GM21528 (cell line): ENCODE results near the gene FOXA2.

ENCODE experiments used
- ATAC-seq: cut with Tn5 transposase; IDR thresholded peaks from one replicate; pipeline ENCODE4 v1.9.1; 2021; ENCODE audit warnings: mild to moderate bottlenecking, moderate library complexity; ENCODE audit not compliant: unreplicated experiment, low FRiP score

The FOXA2 gene

DNA sequence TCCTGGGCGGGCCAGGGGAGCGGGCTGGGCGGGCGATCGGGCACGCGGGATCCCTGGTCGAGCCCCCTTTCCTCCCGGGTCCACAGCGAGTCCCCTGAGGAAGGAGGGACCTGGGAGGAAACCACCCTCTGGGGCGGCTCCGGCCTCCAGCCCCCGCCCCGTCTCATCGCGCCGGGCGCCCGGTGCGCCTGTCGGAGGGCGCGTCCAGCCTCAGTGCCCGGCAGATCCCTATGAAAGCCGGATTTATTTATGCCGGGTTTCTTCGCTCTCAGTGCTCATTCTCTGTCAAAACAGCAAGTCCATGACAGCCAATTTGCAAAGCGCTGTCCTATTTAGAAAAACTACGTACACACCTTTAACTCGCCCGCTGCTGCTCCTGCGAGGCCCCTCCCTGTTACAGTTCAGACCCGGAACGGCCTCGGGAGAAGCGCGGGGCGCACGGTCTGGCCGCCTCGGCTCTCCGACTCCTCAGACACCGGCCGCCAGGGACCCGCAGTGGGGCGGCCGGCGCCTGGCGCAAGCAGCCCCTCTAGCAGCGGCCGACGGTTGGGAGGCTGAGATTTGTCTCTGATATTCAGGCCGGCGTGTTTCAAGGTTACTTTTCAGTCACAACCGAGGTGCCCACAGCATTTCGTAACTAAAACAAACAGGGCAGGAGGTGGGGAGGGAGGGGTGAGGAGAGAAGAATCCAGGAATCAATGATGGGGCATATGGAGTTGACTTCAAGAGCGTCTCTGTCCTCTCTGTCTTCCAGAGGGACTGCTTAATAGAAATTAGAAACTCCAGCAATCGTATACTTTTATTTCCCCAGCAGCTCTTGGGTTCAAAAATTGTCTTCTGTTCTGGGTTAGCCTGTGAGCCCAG, 782 bp upstream of the FOXA2 start:
- no peak for ATAC-seq

DNA sequence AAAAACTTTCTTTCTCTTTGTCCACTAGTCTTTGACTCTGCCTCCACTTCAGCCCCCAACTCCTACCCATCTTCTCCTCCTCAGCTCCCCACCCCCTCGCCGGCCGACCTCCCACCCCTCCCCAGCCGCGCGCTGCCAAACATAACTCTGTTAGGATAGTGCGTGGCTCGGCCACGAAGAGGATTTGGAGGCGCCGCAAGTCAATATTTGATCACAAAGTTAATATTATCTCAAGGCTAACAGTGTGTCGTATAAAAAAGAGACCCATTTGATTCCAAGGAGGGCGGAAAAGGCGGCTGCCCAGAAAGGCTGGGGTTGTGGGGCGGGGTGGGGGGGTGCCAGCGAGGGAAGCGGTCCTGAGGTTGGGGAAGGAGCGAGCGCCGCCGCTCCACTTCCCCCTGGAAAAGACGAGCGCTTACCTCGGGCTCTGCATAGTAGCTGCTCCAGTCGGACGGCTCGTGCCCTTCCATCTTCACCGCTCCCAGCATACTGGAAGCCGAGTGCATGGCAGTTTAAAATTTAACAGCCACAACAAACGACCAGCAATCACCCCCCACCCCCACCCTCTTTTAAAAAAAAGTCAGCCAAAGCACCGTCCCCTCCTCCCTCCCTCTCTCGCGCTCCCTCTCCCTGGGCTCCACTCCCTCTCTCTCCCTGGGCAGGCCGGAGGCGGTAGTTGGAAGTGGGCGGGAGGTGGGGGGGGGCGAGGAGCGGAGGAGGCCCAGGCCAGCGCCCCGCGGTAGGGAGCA, 425 bp downstream of the FOXA2 start:
- no peak for ATAC-seq

DNA sequence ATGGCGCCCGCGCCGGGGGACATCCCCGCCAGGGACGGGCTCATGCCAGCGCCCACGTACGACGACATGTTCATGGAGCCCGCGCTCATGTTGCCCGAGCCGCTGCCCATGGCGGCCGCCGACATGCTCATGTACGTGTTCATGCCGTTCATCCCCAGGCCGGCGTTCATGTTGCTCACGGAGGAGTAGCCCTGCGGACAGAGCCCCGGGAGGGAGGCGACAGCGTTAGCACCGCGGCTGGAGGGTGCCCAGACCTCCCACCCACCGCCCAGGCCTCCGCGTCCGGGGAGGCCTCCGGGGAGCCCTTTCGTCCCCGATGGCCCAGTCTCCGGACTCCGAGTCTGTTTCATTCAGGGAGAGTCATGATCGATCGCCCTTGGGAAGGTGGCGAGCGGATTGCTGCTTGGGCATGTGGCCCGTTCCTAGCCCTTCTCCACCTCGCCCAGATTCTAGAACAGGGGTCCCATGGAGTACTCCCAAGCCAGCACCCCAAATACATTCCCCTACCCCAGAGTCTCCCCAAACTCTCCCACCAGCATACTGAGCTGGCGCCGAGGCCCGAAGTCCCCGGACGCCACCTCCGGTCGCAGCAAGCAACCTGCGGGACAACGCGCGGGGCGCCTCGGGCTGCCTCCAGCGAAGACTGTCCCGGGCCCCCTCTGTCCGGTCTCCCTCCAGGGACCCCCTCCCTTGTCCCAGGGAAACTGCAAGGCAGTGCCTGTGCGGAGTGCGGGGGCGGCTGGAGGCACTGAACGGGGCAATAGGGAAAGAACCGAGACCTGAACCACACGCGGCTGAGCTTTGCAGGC, 1.2 kb downstream of the FOXA2 start:
- ATAC-seq, result no peak

DNA sequence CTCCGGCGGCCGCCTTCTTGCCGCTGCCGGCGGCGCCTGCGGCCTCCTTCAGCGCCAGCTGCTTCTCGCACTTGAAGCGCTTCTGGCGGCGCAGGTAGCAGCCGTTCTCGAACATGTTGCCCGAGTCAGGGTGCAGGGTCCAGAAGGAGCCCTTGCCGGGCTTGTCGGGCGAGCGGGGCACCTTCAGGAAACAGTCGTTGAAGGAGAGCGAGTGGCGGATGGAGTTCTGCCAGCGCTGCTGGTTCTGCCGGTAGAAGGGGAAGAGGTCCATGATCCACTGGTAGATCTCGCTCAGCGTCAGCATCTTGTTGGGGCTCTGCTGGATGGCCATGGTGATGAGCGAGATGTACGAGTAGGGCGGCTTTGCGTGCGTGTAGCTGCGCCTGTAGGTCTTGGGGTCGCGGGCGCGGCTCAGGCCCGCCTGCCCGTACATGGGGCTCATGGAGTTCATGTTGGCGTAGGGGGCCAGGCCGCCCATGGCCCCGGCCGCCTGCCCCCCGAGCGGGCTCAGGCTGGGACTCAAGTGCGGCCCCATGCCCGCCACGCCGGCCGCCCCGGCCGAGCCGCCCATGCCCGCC, 1.9 kb downstream of the FOXA2 start:
- ATAC-seq, result no peak

DNA sequence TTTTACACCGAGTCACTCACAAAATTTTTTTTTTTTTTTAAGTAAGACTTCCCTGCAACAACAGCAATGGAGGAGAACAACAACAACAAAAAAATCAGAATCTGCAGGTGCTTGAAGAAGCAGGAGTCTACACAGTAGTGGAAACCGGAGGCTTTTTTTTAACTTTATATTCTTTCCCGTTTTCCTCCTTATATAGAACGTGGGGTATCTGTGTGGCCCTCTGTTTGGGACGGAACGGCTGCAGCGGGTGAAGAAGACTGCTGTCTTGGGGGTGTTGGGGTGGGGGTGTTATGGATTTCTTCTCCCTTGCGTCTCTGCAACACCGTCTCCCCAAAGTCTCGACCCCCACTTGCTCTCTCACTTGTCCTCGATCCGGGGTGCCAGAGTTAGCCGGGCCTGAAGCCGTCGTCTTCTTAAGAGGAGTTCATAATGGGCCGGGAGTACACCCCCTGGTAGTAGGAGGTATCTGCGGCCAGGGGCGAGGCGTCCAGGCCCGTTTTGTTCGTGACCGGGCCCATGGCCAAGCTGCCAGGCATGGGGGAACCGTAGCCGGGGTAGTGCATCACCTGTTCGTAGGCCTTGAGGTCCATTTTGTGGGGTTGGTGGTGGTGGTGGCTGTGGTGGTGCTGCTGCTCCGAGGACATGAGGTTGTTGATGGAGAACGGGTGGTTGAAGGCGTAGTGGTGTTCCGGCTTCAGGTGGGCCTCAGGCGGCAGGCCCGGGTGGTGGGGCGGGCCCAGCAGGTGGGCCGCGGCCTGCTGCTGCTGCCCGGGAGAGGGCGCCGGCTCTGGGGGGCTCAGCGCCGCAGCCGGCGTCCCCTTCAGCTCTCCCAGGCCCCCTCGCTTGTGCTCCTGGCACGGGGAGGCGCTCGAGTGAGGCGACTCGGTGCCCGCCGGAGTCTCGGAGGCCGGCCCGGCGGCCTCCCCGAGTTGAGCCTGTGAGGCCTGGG, 2.7 kb downstream of the FOXA2 start:
- no peak for ATAC-seq

DNA sequence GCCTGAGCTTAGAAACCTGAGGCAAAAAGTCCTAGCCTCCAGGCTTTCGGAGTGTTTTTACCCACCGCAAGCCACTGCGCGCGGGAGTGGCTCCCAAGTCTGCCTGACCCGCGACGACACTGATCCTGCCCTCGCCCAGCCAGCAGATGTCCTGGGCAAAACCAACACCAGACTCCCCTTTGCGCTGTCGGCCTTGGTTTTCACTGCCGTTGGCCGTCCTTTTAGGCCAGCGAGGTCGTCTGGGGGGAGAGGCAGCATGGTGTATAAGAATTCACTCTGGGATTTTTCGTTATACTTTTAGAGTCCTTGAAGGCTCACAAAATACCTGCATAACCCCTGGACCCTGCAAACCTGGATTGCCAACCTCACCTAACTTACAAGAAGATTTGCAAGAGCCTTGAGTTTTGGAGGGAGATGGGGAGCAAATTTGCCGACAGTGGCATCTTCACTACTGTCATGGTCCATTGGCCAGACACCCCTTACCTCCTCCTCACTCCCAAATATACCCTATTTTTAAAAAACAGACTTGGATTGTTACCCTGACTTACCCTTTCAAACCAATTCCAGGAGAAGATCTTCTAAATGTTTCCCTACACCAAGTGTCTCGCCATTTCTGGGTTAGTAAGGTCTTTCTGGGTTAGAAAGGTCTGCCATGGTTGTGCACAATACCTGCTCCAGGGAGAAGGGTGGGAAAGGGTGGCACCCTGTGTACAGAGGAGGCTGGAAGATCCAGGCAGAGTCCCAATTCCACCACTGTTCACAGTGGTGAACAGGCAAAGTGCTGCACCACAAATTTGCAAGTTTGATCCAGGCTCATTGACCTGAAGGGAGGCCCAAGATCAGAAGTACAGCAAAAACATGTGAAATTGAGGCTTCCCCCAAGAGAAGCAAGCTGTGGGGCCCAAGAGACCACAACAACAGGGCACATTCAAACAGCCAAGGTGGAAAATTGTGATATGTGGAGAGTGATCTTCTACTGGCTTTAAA, 4.4 kb downstream of the FOXA2 start:
- no peak for ATAC-seq

DNA sequence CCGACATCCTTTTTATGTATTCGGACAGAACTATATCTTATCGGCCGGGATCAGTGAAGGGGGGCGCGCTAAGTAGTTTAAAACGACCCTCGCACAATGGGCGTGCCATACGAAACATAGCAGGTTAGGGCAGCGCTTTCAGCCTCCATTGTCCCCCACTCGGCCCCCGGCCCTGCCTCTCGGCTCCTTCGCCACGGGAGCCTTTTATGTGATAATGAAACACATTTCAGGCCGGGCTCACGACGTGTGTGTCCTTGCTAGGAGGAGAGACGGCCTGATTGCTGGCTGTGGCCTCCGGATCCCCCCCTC, 5.3 kb downstream of the FOXA2 start:
- no peak for ATAC-seq

DNA sequence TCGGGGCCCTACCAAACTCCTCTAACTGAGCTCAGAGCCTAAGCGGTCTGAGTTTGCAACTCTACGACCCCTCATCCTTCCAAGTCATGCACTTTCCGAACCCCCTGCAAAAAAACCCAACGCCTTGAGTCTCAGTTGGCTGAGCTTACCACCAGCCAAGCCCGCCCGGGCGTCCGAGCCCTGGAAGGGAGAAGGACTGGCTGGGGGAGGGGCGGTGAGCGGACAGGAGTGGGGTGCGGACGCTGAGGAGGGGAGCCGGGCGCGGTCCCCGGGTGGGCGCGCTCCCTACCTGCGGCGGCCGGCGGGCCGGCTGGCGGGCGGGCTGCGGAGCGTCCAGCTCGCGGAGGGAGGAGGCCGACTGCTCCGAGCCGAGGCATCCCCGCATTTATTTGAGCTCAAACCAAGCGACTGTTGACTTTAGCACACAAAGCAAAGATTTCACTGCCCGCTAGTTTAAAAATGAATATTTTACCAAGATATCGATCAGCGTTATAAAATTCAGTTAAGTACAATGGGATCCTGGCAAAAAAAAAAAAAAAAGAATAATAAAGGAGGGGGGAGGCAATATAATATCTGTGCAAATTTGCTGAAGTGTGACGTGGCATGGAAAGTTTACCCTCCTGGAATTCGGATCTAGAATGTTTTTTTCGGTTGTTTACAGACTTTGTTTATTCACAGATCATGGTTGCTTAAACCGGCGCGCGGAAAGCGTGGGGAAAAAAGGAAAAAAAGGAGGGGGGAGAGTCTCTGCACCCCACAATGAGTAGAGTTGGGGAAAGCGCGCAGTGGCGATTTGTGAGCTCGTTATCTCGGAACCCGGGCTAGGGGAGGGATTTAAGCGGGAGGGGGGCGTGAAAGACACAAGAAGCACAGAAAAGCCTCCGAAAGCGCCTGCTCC, 5.9 kb downstream of the FOXA2 start:
- ATAC-seq, result no peak

DNA sequence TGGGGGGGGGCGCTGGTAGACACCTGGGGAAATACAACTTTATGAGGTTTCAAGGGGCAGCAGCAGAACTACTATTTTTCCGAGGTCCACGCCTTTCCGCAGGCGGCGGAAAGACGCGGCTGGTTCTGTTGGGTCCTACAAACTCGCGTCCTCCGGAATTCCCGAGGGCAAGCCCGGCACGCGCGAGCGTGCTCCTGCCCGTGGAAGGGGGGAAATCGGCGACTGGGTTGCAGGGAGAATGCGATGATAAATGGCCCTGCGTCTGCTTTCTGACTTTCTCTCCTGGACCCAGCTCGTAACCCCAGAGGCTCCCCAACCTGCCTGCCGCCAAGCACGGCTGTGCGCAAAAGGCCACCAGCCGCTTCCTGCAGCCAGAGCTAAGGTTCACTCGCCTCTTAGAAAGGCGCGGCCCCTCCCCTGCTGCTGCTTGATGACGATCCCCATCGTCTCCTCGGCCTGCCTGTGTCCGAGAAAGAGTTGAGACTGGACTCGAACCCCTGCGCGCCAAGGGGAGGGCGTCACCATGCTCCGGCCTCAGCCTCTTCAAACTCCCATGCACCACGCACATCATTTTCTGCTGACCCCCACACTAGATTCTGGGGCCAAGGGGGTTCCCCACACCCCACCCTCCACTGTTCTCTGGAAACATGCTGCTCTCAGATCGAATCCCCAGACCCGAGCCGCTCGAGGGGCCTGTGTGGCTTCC, 6.7 kb downstream of the FOXA2 start:
- ATAC-seq, result no peak

DNA sequence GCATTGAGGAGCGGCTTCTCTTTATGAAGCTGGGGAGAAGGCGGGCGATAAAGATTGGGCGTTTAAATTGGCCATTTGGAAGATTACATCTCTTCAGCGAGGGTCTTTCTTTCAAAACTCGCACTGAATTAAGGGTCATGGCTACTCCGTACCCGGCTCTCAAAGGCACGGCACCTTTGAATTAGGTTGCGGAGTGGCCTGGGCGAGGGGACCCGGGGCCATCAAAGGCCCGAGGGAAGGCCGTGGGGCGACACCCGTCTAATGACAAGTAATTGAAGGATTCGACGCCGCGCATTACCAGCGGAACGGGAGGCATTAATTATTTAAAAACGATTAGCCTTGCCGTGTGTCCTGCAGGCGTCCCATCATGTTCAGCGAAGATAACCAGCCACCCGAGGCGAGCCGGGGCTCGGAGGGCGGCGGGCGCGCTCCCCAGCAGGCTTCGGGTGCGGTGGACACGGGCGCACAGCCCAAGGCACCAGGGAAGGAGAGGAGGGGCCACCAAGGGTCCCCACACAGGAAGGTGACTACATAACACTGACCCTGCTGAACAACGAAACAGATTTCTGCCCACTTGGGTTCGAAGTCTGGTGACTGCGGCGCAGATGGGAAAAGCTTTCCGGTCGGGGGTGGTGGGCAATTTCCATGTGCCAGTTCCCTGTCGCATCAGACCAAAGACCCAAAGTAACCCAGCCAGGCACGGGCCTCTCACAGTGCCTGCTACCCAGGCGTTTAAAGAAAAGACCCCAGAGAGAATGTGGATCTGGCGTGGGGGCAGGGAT, 7.4 kb downstream of the FOXA2 start:
- no peak for ATAC-seq

DNA sequence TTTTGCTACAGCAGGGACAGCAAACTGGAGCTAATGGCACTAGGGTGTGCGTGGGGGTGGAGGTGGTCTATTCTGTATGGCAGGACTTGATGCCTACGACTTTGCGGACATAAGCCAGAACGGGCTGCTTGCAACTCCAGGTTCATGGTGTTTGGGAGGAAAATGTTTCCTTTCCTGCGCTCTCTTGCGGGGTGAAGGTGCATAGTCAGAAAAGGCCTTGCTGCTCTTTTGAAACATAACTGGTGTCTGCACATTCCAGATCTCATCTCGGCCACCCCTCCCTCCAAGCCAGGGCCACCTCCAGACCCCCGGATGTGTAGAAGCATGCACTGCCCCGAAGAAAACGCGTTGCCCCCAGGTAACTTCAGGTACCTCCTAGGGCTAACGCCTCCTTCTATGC, 8.1 kb downstream of the FOXA2 start:
- no peak for ATAC-seq

DNA sequence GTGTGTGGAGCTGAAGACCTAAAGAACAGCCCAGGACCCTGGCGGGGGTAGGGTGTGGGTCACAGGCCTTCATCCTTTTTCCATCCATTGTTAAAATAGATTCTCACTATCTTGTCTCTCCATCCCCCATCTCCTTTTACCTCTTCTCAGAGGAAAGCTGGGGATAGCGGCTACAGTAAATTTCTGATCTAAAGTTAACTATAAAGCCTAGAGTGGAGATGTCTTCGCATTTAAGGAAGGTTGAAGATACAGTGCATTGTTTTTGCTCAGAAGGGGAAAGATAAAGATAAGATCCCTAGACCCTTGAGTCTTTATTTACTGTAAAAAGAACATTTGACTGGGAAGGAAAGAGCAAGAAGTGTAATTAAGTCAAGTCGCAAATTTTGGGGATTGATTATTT, 8.6 kb downstream of the FOXA2 start:
- ATAC-seq, result no peak

DNA sequence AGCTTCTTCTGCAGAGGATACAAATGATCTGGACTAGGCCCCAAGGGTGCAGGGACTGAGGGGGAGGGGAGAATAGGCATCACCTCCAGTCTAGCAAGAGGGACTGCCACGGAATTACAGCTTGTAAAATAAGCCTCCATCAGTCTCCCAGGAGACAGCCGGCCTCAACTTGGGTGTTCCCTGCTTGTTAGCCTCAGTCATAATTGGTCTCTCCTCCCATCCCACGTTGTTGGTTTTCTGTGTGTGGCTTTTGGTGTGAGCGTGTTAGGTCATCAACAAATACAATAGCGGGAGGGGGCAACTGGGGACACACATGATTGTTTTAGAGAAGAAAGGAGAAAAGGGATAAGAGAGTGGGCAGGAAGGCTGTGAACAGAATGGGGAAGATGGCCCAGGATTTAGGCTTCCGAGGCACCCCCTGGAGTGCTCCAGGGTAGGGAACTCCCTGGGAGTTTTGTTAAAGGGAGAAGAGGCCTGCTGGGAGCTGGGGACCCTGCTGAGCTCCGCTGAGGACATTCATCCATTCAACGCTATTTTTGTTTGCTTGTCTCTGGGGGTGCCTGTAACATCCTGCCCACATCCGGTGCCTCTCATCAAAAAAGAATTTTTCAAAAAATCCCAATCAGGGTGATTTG, 9.2 kb downstream of the FOXA2 start:
- no peak for ATAC-seq

DNA sequence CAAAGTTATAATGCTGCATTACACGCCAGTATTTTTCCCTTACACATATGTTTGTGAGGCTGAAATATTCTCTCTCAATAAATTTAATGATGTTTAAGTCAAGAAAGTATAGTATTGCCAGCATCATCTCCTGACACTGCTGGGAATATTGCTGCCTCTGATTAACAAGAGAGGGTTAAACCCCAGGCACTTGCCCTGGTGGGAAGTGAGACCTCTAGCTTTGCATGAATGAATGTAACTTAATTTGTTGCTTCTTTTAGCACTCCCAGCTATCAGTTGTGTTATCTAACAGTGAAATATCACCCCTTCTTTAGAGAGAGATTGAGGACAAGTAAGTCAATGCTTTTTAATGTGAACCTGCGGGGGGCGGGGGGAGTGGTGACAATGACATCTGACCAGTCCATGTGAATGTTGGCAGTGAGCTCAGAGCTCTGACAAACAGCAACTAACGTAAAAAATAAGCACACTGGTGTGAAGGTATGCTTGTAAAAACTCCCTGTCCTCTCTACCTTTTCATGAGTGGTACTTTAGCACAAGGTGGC, 9.8 kb downstream of the FOXA2 start:
- no peak for ATAC-seq

DNA sequence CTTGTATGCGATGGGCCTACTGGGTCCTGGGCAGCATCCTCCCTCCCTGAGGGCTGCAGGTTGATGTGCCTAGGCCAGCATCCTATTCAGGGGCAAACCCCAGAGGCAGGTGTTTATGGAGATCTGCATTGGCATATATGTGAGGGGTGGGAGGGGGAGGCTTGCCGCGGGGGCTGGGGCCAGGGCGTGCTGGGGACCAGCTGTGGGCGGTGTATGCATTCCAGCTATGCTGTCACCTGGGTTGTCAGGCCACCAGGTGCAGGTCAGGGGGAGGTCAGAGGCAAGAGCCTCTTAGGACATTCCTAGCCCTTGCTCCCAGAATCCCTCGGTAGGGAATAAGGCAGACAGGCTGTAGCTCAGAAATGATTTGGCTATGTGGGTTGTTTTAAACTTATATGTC, 11.9 kb downstream of the FOXA2 start:
- no peak for ATAC-seq

DNA sequence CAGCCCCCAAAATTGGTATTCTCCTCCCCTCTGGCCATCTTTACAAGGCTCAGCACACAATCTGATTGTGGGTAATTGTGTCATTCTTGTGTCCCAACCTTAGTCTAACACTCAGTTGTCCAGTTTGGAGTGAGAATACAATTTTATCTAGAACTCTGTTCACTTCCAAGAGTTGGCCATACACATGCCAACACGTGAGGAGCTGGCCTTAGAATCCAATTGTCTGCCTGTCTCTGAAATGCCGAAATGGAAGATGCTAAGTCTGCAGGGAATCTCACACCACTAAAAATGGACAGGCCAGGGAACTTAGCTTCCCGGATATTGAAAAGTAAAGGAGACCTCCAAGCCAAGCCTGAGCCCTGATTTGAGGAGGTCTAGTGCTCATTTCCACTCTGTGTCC, 12.3 kb downstream of the FOXA2 start:
- no peak for ATAC-seq
